ENCODE results near the gene ALAS1. TPM values are rescaled to one million over a fixed set of nuclear protein-coding genes. Genes with fewer than 3 reads are reported as not detected.

Gene ALAS1
- total and polyA plus RNA-seq, 2 of the 13 experiments (the other 11 are each of a cell fraction or from before 2014, with no cell fraction given): 36.0 to 43.2 TPM

DNA sequence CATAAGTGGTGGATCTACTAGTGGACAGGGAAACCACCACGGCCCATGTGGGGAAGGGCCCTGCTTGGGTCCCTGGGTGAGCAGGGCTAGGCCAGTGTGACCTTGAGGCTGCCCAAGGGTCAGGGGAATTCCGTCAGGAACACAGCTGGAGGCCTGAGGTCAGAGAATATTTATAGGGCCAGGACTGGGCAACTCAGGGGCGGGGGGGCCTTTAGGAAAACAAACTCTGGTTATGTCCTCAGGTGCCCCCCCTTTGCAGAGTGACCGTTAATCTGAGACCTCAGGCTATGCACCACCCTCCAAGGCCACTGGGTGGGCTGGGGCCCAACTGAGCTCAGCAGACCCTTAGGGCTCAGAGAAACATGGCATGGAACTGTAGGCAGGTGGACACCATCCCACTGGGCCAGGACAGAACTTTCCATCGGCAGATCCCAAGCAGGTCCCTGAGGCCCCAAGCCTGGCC, 38.5 kb downstream of the ALAS1 start (continued):
- TF ChIP-seq, protein P1, sequence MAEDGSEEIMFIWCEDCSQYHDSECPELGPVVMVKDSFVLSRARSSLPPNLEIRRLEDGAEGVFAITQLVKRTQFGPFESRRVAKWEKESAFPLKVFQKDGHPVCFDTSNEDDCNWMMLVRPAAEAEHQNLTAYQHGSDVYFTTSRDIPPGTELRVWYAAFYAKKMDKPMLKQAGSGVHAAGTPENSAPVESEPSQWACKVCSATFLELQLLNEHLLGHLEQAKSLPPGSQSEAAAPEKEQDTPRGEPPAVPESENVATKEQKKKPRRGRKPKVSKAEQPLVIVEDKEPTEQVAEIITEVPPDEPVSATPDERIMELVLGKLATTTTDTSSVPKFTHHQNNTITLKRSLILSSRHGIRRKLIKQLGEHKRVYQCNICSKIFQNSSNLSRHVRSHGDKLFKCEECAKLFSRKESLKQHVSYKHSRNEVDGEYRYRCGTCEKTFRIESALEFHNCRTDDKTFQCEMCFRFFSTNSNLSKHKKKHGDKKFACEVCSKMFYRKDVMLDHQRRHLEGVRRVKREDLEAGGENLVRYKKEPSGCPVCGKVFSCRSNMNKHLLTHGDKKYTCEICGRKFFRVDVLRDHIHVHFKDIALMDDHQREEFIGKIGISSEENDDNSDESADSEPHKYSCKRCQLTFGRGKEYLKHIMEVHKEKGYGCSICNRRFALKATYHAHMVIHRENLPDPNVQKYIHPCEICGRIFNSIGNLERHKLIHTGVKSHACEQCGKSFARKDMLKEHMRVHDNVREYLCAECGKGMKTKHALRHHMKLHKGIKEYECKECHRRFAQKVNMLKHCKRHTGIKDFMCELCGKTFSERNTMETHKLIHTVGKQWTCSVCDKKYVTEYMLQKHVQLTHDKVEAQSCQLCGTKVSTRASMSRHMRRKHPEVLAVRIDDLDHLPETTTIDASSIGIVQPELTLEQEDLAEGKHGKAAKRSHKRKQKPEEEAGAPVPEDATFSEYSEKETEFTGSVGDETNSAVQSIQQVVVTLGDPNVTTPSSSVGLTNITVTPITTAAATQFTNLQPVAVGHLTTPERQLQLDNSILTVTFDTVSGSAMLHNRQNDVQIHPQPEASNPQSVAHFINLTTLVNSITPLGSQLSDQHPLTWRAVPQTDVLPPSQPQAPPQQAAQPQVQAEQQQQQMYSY (CRISPR knock-in tag; IDR thresholded peaks at IDR 0.05): peak; percentile 50; the same call in 1 of the 2 replicates
- TF ChIP-seq, protein P2, sequence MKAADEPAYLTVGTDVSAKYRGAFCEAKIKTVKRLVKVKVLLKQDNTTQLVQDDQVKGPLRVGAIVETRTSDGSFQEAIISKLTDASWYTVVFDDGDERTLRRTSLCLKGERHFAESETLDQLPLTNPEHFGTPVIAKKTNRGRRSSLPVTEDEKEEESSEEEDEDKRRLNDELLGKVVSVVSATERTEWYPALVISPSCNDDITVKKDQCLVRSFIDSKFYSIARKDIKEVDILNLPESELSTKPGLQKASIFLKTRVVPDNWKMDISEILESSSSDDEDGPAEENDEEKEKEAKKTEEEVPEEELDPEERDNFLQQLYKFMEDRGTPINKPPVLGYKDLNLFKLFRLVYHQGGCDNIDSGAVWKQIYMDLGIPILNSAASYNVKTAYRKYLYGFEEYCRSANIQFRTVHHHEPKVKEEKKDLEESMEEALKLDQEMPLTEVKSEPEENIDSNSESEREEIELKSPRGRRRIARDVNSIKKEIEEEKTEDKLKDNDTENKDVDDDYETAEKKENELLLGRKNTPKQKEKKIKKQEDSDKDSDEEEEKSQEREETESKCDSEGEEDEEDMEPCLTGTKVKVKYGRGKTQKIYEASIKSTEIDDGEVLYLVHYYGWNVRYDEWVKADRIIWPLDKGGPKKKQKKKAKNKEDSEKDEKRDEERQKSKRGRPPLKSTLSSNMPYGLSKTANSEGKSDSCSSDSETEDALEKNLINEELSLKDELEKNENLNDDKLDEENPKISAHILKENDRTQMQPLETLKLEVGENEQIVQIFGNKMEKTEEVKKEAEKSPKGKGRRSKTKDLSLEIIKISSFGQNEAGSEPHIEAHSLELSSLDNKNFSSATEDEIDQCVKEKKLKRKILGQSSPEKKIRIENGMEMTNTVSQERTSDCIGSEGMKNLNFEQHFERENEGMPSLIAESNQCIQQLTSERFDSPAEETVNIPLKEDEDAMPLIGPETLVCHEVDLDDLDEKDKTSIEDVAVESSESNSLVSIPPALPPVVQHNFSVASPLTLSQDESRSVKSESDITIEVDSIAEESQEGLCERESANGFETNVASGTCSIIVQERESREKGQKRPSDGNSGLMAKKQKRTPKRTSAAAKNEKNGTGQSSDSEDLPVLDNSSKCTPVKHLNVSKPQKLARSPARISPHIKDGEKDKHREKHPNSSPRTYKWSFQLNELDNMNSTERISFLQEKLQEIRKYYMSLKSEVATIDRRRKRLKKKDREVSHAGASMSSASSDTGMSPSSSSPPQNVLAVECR (CRISPR knock-in tag; IDR thresholded peaks at IDR 0.05; ENCODE audit: borderline replicate concordance): peak; percentile 21; the same call in 1 of the 2 replicates
- TF ChIP-seq FOXO1 (CRISPR knock-in tag; IDR thresholded peaks at IDR 0.05) (0 out of 2 replicates have a peak, but pooled peaks have one; percentile 28), SIN3A (IDR thresholded peaks at IDR 0.05; ENCODE audit: borderline replicate concordance, low read depth, low read length) (peak; percentile 51; the same call in 1 of the 2 replicates), ZZZ3 (CRISPR knock-in tag; IDR thresholded peaks at IDR 0.05; ENCODE audit: borderline replicate concordance) (no peak), ARNT (IDR thresholded peaks at IDR 0.05) (no peak), NR2F6 (IDR thresholded peaks at IDR 0.05) (peak; percentile 66), NR2F6 (CRISPR knock-in tag; IDR thresholded peaks at IDR 0.05) (peak; percentile 31; the same call in 1 of the 2 replicates), PITX1 (CRISPR knock-in tag; IDR thresholded peaks at IDR 0.05) (no peak)

All from HepG2 (cell line).